ENCODE results near the gene HS6ST3.

The HS6ST3 gene

GRCh38 chr13:96553796-96554195 lies 463.9 kb downstream of the HS6ST3 start:
- no peak for DNase-seq

- DNase-seq: no peak
Measured at GRCh38 chr13:96573563-96573962, 483.7 kb downstream of the HS6ST3 start.

- no peak for DNase-seq
Measured at GRCh38 chr13:96575423-96576320, 485.8 kb downstream of the HS6ST3 start.

GRCh38 chr13:96581741-96582140 lies 491.8 kb downstream of the HS6ST3 start:
- no peak for DNase-seq

GRCh38 chr13:96615252-96615651 lies 525.3 kb downstream of the HS6ST3 start:
- no peak for DNase-seq

GRCh38 chr13:96617528-96617927 lies 527.6 kb downstream of the HS6ST3 start:
- DNase-seq: no peak

GRCh38 chr13:96621634-96622183 lies 531.8 kb downstream of the HS6ST3 start:
- DNase-seq: no peak

GRCh38 chr13:96629331-96629730 lies 539.4 kb downstream of the HS6ST3 start:
- no peak for DNase-seq

- no peak for DNase-seq
Measured at GRCh38 chr13:96632536-96633320, 542.8 kb downstream of the HS6ST3 start.

GRCh38 chr13:96636001-96636709 lies 546.2 kb downstream of the HS6ST3 start:
- DNase-seq: no peak

GRCh38 chr13:96637039-96637438 lies 547.1 kb downstream of the HS6ST3 start:
- no peak for DNase-seq

- DNase-seq: no peak
Measured at GRCh38 chr13:96646101-96646500, 556.2 kb downstream of the HS6ST3 start.

GRCh38 chr13:96646515-96647211 lies 556.8 kb downstream of the HS6ST3 start:
- no peak for DNase-seq

- no peak for DNase-seq
Measured at GRCh38 chr13:96650301-96650886, 560.5 kb downstream of the HS6ST3 start.

- DNase-seq: no peak
Measured at GRCh38 chr13:96651598-96651997, 561.7 kb downstream of the HS6ST3 start.

- DNase-seq: no peak
Measured at GRCh38 chr13:96652506-96652905, 562.6 kb downstream of the HS6ST3 start.

- no peak for DNase-seq
Measured at GRCh38 chr13:96661612-96662011, 571.7 kb downstream of the HS6ST3 start.

GRCh38 chr13:96662036-96662435 lies 572.1 kb downstream of the HS6ST3 start:
- no peak for DNase-seq

GRCh38 chr13:96667294-96668018 lies 577.5 kb downstream of the HS6ST3 start:
- no peak for DNase-seq

GRCh38 chr13:96671073-96671472 lies 581.2 kb downstream of the HS6ST3 start:
- no peak for DNase-seq

- no peak for DNase-seq
Measured at GRCh38 chr13:96672016-96672415, 582.1 kb downstream of the HS6ST3 start.
